Neural progenitor cell (in vitro differentiated cells): ENCODE data around the gene ZDHHC14.

Experiments used
- EZH2 ChIP-seq: fragments of 200-600 bp; sonication (generic); IDR thresholded peaks from 2 replicates; pipeline ENCODE4 v1.6.1; 2017; ENCODE audit warnings: antibody characterized with exemption, mild to moderate bottlenecking, moderate library complexity
- EZH2phosphoT487 ChIP-seq: fragments of 200-600 bp; sonication (generic); IDR thresholded peaks from 2 replicates; pipeline ENCODE4 v1.6.1; 2017; ENCODE audit warnings: antibody characterized with exemption
- TF ChIP-seq, protein P1 (sequence below): fragments of 200-600 bp; sonication (generic); IDR thresholded peaks from 2 replicates; pipeline ENCODE4 v1.5.1; 2017; ENCODE audit warnings: antibody characterized with exemption, mild to moderate bottlenecking

DNA sequence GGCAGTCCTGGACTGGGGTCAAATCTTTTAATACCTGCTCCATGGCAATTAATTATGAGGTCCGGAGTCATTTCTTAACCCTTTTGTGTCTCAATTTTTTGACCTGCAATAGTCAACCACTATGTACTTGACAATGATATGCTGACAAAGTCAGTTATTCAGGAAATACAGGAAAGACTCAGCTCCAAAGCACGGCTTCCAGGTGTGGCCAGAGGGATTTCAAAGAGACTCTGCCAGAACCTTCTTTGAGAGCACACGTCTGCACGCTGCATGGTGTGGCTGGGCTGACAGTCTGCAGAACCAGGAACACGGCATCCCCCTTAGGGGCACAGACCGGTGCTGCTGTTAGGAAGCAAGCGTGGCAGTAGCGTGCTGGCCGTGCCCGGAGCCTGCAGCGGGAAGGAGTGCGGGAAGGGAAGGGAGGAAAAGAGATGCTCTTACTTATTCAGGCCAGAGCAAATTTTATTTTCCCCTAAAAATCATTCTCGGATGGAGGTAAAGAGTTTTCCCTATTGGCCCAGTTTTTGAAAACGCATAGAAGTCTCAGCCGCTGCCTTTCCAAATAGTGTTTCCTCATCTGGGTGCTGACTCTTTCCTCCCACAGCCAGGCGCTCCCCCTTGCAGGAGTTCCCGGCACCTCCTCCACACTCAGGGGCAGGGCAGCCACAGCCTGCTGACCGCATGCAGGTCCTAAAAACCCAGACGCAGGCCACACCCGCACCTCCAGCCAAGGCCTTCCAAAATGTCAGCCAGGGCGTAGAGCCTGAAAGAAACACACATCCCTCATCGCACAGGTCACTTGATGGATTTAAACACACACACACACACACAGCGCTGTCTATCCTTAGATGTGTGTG lies 254.6 kb downstream of the ZDHHC14 start:
- TF ChIP-seq, protein P1, sequence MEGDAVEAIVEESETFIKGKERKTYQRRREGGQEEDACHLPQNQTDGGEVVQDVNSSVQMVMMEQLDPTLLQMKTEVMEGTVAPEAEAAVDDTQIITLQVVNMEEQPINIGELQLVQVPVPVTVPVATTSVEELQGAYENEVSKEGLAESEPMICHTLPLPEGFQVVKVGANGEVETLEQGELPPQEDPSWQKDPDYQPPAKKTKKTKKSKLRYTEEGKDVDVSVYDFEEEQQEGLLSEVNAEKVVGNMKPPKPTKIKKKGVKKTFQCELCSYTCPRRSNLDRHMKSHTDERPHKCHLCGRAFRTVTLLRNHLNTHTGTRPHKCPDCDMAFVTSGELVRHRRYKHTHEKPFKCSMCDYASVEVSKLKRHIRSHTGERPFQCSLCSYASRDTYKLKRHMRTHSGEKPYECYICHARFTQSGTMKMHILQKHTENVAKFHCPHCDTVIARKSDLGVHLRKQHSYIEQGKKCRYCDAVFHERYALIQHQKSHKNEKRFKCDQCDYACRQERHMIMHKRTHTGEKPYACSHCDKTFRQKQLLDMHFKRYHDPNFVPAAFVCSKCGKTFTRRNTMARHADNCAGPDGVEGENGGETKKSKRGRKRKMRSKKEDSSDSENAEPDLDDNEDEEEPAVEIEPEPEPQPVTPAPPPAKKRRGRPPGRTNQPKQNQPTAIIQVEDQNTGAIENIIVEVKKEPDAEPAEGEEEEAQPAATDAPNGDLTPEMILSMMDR = no peak
- TF ChIP-seq EZH2 (no peak), EZH2phosphoT487 (no peak)
